GM12891 (cell line): Measurements from ENCODE around the gene GLYATL1.

Source experiments
- PAX5 ChIP-seq: IDR thresholded peaks from 2 replicates; pipeline ENCODE4 v1.6.1; 2011; ENCODE audit warnings: low read length, moderate library complexity, mild to moderate bottlenecking; ENCODE audit not compliant: insufficient read depth, severe bottlenecking
- POLR2A ChIP-seq: IDR thresholded peaks from 2 replicates; pipeline ENCODE4 v1.6.1; 2011; ENCODE audit warnings: low read depth, low read length, control low read depth
- POLR2AphosphoS5 ChIP-seq: IDR thresholded peaks from 2 replicates; pipeline ENCODE4 v1.6.1; 2011; ENCODE audit warnings: low read depth, low read length, control low read depth
- POU2F2 ChIP-seq: IDR thresholded peaks from 2 replicates; pipeline ENCODE4 v1.6.1; 2011; ENCODE audit warnings: low read depth, mild to moderate bottlenecking, control low read depth, low read length, moderate library complexity
- SPI1 ChIP-seq: IDR thresholded peaks from 2 replicates; pipeline ENCODE4 v1.6.1; 2011; ENCODE audit warnings: low read depth, low read length, control low read depth
- TAF1 ChIP-seq: IDR thresholded peaks from 2 replicates; pipeline ENCODE4 v1.6.1; 2011; ENCODE audit warnings: low read depth, low read length, control low read depth

DNA sequence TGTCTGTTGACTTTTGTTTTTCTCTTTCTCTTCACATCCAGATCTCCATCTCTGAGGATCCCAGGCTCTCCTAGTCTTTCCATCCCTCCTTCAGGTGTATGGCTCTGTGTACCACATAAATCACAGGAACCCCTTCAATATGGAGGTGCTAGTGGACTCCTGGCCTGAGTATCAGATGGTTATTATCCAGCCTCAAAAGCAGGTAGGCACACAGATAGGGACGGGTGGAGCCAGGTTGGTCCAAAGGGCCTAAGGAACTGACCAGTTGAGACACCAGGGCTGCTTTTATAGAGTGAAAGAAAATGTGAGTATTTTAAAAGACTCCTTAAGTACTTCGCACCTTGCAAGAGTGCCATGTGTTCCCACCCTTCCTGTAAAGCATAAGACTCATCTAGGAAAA lies 39.9 kb downstream of the GLYATL1 start:
- TF ChIP-seq POLR2AphosphoS5 (no peak), TAF1 (no peak), POLR2A (no peak), POU2F2 (no peak), SPI1 (no peak), PAX5 (no peak)
